Coronary artery (tissue), 2 donors: ENCODE measurements around the gene NCKAP5.
A peak's percentile ranks its signal among the peaks of the same experiment; 100 is the strongest.

ENCODE experiments used
- DNase-seq: peaks from one replicate; pipeline ENCODE4 v3.0.0-alpha.2; 2017; ENCODE audit warnings: low spot score
- H3K27ac ChIP-seq, 2 donors: fragments of 200-600 bp; sonication (generic); one replicate each; pipeline ENCODE4 v1.5.1; 2016 to 2019
- H3K4me3 ChIP-seq: fragments of 200-600 bp; sonication (generic); 2 replicates; pipeline ENCODE4 v1.5.1; 2016; ENCODE audit warnings: mild to moderate bottlenecking, moderate library complexity
- CTCF ChIP-seq: fragments of 200-600 bp; sonication (generic); IDR thresholded peaks from one replicate; pipeline ENCODE4 v1.5.1; 2019; ENCODE audit warnings: antibody characterized with exemption

NCKAP5 gene

GRCh38 chr2:133248264-133248663, 320.0 kb downstream of the NCKAP5 start:
- no peak for DNase-seq
- TF ChIP-seq CTCF = no peak
- Histone ChIP-seq H3K27ac (peak overlapping the region in 1 of 2 donors; percentile 13), H3K4me3 (no peak overlapping the region)

GRCh38 chr2:133247631-133248030, 320.6 kb downstream of the NCKAP5 start:
- DNase-seq = no peak
- Histone ChIP-seq H3K27ac (no peak overlapping the region), H3K4me3 (no peak overlapping the region)
- TF ChIP-seq CTCF = no peak

DNA sequence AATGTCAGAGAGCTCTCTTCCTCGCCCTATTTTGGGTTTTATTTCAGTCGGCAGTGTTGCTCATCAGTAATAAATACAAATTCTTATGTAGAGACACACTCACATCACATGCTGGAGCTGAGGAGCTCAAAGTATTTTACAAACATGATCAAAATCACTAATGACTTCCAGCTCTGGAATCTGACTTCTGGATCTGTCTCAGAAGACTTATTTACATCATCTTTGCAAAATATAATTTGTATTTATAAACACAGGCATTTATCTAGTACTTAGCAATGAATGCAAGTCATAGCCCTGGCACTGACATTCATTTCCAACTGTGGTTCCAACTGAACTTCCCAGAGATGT, 327.1 kb downstream of the NCKAP5 start:
- TF ChIP-seq CTCF = no peak
- no peak for DNase-seq
- peak overlapping the region; percentile 56 for H3K4me3 ChIP-seq
- no peak overlapping the region for H3K27ac ChIP-seq

DNA sequence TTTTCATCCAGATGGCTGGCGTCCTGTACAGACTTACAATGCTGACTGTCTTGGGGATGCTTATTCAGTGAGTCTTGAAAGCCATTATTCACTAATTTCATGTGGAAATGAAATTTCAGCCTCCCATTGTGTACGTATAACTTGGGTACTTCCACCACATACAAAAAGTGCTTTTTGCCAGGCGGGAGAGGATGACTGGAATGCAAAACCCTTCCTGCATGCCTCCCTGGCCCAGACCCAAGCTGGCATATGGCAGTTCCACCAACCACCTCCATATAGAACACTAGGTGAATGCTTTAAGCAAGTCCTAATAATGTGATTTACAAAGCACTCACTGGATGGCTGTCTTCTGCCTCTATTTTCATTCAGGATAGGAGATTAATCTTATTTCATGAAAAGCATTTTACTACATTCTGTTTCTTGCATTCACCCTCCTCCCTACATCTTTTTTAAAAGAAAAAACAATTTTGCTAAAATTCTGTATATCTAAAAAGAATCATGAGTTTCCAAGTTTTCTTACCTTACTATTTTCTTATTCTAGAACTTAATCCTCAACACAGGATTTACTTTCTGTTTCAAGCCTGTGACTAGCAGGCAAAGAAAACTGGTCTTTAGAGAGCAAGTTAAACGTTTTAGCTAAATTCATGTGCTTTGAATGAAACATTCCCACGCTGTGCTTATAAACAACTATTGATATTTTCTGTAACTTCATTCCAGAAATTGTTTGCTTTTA, 327.6 kb downstream of the NCKAP5 start:
- Histone ChIP-seq H3K4me3 (peak overlapping the region; percentile 56), H3K27ac (no peak overlapping the region)
- no peak for DNase-seq
- no peak for TF ChIP-seq CTCF

GRCh38 chr2:133235968-133236367, 332.3 kb downstream of the NCKAP5 start:
- TF ChIP-seq CTCF = no peak
- DNase-seq = no peak
- H3K27ac ChIP-seq = no peak overlapping the region
- H3K4me3 ChIP-seq = no peak overlapping the region

GRCh38 chr2:133232556-133232955, 335.7 kb downstream of the NCKAP5 start:
- Histone ChIP-seq H3K4me3 (no peak overlapping the region), H3K27ac (no peak overlapping the region)
- no peak for DNase-seq
- no peak for TF ChIP-seq CTCF

DNA sequence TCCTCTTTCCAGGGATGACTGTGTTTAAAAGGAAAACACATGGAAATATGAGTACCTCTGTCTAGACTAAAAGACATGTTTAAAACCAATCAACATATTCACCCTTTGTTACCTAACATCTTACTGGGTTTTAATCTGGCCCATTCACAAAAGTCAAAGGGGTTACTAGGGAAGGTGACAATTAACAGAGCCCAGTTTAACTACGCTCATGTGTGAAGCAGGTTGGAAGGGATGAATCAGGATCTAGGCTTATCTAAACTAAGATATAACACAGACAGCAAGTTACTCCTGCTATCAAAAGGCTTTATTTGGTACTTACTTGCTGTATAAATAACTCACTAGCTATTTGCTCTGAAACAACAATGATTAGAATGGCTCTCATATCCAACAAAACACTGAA, 337.0 kb downstream of the NCKAP5 start:
- TF ChIP-seq CTCF = no peak

More for the DNA sequence above, 337.0 kb downstream of the NCKAP5 start:
- Histone ChIP-seq H3K4me3 (no peak overlapping the region), H3K27ac (no peak overlapping the region)
- no peak for DNase-seq
